HG03175 (cell line): ENCODE data around the gene TRIM73.
"Not testable (repeated sequence)": the region's sequence is repeated elsewhere in the genome, so short reads cannot be mapped to it uniquely, and the experiment has no call there.

Experiments used
- ATAC-seq: cut with Tn5 transposase; IDR thresholded peaks from one replicate; pipeline ENCODE4 v1.9.1; 2021; ENCODE audit warnings: mild to moderate bottlenecking, moderate library complexity; ENCODE audit not compliant: unreplicated experiment

The TRIM73 gene

GRCh38 chr7:75395329-75395728 lies at the start of gene TRIM73:
TSS of gene TRIM73 (plus strand) at chr7:75395629. CDS start at chr7:75398934, 3,305 bp downstream.
- not testable (repeated sequence) for ATAC-seq

GRCh38 chr7:75358671-75359541 lies 36.5 kb upstream of the TRIM73 start:
- peak; percentile 74 for ATAC-seq

- ATAC-seq, result peak; percentile 53
Observed at GRCh38 chr7:75359542-75359848, 35.9 kb upstream of the TRIM73 start.

- ATAC-seq, result not testable (repeated sequence)
Observed at GRCh38 chr7:75364079-75364478, 31.4 kb upstream of the TRIM73 start.

GRCh38 chr7:75366643-75367042 lies 28.8 kb upstream of the TRIM73 start:
- ATAC-seq, result not testable (repeated sequence)

GRCh38 chr7:75367313-75367712 lies 28.1 kb upstream of the TRIM73 start:
- not testable (repeated sequence) for ATAC-seq

- ATAC-seq, result not testable (repeated sequence)
Observed at GRCh38 chr7:75374144-75374518, 21.3 kb upstream of the TRIM73 start.

- not testable (repeated sequence) for ATAC-seq
Observed at GRCh38 chr7:75374519-75375317, 20.7 kb upstream of the TRIM73 start.

GRCh38 chr7:75393194-75393593 lies 2.2 kb upstream of the TRIM73 start:
- ATAC-seq, result not testable (repeated sequence)

GRCh38 chr7:75397865-75398264 lies 2.4 kb downstream of the TRIM73 start:
- ATAC-seq, result not testable (repeated sequence)

- ATAC-seq, result peak; percentile 55
Observed at GRCh38 chr7:75398771-75399700, 3.6 kb downstream of the TRIM73 start.

- not testable (repeated sequence) for ATAC-seq
Observed at GRCh38 chr7:75400575-75400974, 5.1 kb downstream of the TRIM73 start.

- not testable (repeated sequence) for ATAC-seq
Observed at GRCh38 chr7:75403455-75404443, 8.3 kb downstream of the TRIM73 start.

GRCh38 chr7:75404663-75405062 lies 9.2 kb downstream of the TRIM73 start:
- ATAC-seq, result not testable (repeated sequence)

GRCh38 chr7:75409880-75410822 lies 14.7 kb downstream of the TRIM73 start:
- ATAC-seq, result peak; percentile 93

- peak; percentile 6 for ATAC-seq
Observed at GRCh38 chr7:75410823-75411173, 15.4 kb downstream of the TRIM73 start.

GRCh38 chr7:75414204-75414603 lies 18.8 kb downstream of the TRIM73 start:
- ATAC-seq, result not testable (repeated sequence)

GRCh38 chr7:75414708-75415427 lies 19.4 kb downstream of the TRIM73 start:
- not testable (repeated sequence) for ATAC-seq
